ENCODE measurements around the gene DYRK1A. TPM values are rescaled to one million over a fixed set of nuclear protein-coding genes. Genes with fewer than 3 reads are reported as not detected.

DYRK1A gene
- total and polyA plus RNA-seq, 11 donors, result 24.5 to 96.6 (median 69.0) TPM

GRCh38 chr21:37531431-37531932 is 164.9 kb downstream of the DYRK1A start:
- peak; percentile 57 to 87 (median 80) for DNase-seq
- peaks cover 0 to 13% (median 0%) of the 10 kb centered on the region in 9 donors for H3K27me3 ChIP-seq
- peak overlapping the region in 1 of 12 donors; percentile 4 for H3K4me3 ChIP-seq
- H3K36me3 ChIP-seq, result no peaks in the 10 kb centered on the region
- intact Hi-C loops (cut with DNase I), result loop anchor here in 1 of 10 donors (1.0 kb wide), 1 partner anchor 22 kb away; no protein-coding TSS in a partner anchor
- peaks cover 0 to 26% (median 9%) of the 10 kb centered on the region in 12 donors for H3K4me1 ChIP-seq
- peak; percentile 89 to 95 (median 94) for ATAC-seq
- peak overlapping the region; percentile 32 to 92 (median 74) for H3K27ac ChIP-seq
- 29 to 37% (median 34%) methylated on average over 10 to 13 of the region's 13 CpGs for WGBS, 4 donors
- TF ChIP-seq POLR2A (IDR thresholded peaks at IDR 0.05) (peak in 1 of 2 donors; percentile 31), CTCF (IDR thresholded peaks at IDR 0.05) (no peak)
- H3K9me3 ChIP-seq, result peaks cover 0 to 15% (median 5%) of the 10 kb centered on the region in 12 donors

GRCh38 chr21:37532868-37533780 is 166.6 kb downstream of the DYRK1A start:
- DNase-seq, result peak in 2 of 5 donors; percentile 50 to 53
- peak; percentile 22 to 52 (median 27) for ATAC-seq
- Histone ChIP-seq H3K27ac (peak overlapping the region in 1 of 12 donors; percentile 72), H3K36me3 (no peaks in the 10 kb centered on the region), H3K9me3 (peaks cover 0 to 21% (median 5%) of the 10 kb centered on the region in 12 donors), H3K4me3 (no peak overlapping the region), H3K27me3 (peaks cover 0 to 13% (median 0%) of the 10 kb centered on the region in 9 donors), H3K4me1 (peaks cover 0 to 26% (median 9%) of the 10 kb centered on the region in 12 donors)
- TF ChIP-seq CTCF (IDR thresholded peaks at IDR 0.05) (peak in 2 of 12 donors; percentile 14 to 26), POLR2A (IDR thresholded peaks at IDR 0.05) (no peak)
- intact Hi-C loops (cut with DNase I), result loop anchor here in 1 of 10 donors (2.0 kb wide), 1 partner anchor 20 kb away; no protein-coding TSS in a partner anchor
- WGBS, 4 donors, result 44 to 51% (median 49%) methylated on average over 16 to 20 of the region's 20 CpGs

- H3K9me3 ChIP-seq, result peaks cover 0 to 24% (median 5%) of the 10 kb centered on the region in 12 donors
- H3K36me3 ChIP-seq, result no peaks in the 10 kb centered on the region
- no peak overlapping the region for H3K27ac ChIP-seq
- WGBS, 4 donors, result 74 to 84% (median 76%) methylated on average over 3 of the region's 3 CpGs
- TF ChIP-seq CTCF (IDR thresholded peaks at IDR 0.05) (no peak), POLR2A (IDR thresholded peaks at IDR 0.05) (no peak)
- no peak for DNase-seq
- H3K4me1 ChIP-seq, result peaks cover 0 to 26% (median 9%) of the 10 kb centered on the region in 12 donors
- peaks cover 0 to 13% (median 0%) of the 10 kb centered on the region in 9 donors for H3K27me3 ChIP-seq
- H3K4me3 ChIP-seq, result no peak overlapping the region
- ATAC-seq, result no peak
- intact Hi-C loops (cut with DNase I), result no loop called here
Measured at GRCh38 chr21:37534431-37534830, 167.9 kb downstream of the DYRK1A start.

GRCh38 chr21:37535130-37535529 is 168.6 kb downstream of the DYRK1A start:
- Histone ChIP-seq H3K27me3 (peaks cover 0 to 13% (median 0%) of the 10 kb centered on the region in 9 donors), H3K27ac (no peak overlapping the region), H3K4me3 (no peak overlapping the region), H3K9me3 (peaks cover 0 to 24% (median 5%) of the 10 kb centered on the region in 12 donors), H3K4me1 (peaks cover 0 to 26% (median 9%) of the 10 kb centered on the region in 12 donors), H3K36me3 (no peaks in the 10 kb centered on the region)
- TF ChIP-seq POLR2A (IDR thresholded peaks at IDR 0.05), result no peak
- 91 to 98% (median 95%) methylated on average over 3 of the region's 3 CpGs for WGBS, 4 donors
- intact Hi-C loops (cut with DNase I), result no loop called here
- DNase-seq, result no peak
- ATAC-seq, result no peak

Data from heart left ventricle (tissue), 16 donors.